Lung (tissue), 12 donors: Measurements from ENCODE around the gene PCSK1. TPM values are rescaled to one million over a fixed set of nuclear protein-coding genes. Genes with fewer than 3 reads are reported as not detected.

ENCODE experiments used
- ATAC-seq: fragments of 200-7000 bp; cut with Tn5 transposase; one replicate; pipeline ENCODE4 v1.9.1; 2020; ENCODE audit warnings: moderate number of reproducible peaks; ENCODE audit not compliant: insufficient read depth, low FRiP score
- DNase-seq, 3 donors: peaks; one replicate each; pipeline ENCODE4 v3.0.0-alpha.2; 2013 to 2017
- H3K27ac ChIP-seq, 2 donors: one replicate each; pipeline ENCODE4 v1.5.1; 2013; ENCODE audit warnings: mild to moderate bottlenecking in 2 of 2, moderate library complexity in 2 of 2, control low read depth in 1 of 2, inconsistent platforms in 1 of 2, low read depth in 1 of 2, low read length in 1 of 2
- H3K27me3 ChIP-seq, 3 donors: one replicate each; pipeline ENCODE4 v1.5.1; 2013; ENCODE audit warnings: low read length in 2 of 3; ENCODE audit not compliant: control insufficient read depth in 3 of 3, insufficient read depth in 3 of 3
- H3K36me3 ChIP-seq, 4 donors: one replicate each; pipeline ENCODE4 v1.5.1; 2013; ENCODE audit warnings: low read length in 4 of 4, mild to moderate bottlenecking in 1 of 4, moderate library complexity in 1 of 4; ENCODE audit not compliant: control insufficient read depth in 4 of 4, insufficient read depth in 4 of 4
- H3K4me1 ChIP-seq, 5 donors: one replicate each; pipeline ENCODE4 v1.5.1; 2013; ENCODE audit warnings: low read length in 5 of 5, mild to moderate bottlenecking in 2 of 5, moderate library complexity in 1 of 5; ENCODE audit not compliant: control insufficient read depth in 5 of 5, insufficient read depth in 5 of 5
- H3K4me3 ChIP-seq: one replicate; pipeline ENCODE4 v1.5.1; 2013; ENCODE audit warnings: mild to moderate bottlenecking, control low read depth, moderate library complexity
- H3K9ac ChIP-seq, 2 donors: one replicate each; pipeline ENCODE4 v1.5.1; 2013; ENCODE audit warnings: low read length in 2 of 2, control low read depth in 1 of 2; ENCODE audit not compliant: insufficient read depth in 1 of 2
- H3K9me3 ChIP-seq, 4 donors: one replicate each; pipeline ENCODE4 v1.5.1; 2013; ENCODE audit warnings: low read length in 3 of 4, mild to moderate bottlenecking in 1 of 4, moderate library complexity in 1 of 4; ENCODE audit not compliant: control insufficient read depth in 4 of 4, insufficient read depth in 3 of 4
- CTCF ChIP-seq: IDR thresholded peaks from 2 replicates; pipeline ENCODE4 v1.5.1; 2012; ENCODE audit warnings: mild to moderate bottlenecking; ENCODE audit errors: control extremely low read depth, extremely low read depth
- WGBS, 2 donors: extraction: QIAGEN DNeasy Blood & Tissue Kit; methylation state at CpG; one replicate each; pipeline ENCODE4 v1.1.7; 2013; 5-methylcytosine and 5-hydroxymethylcytosine counted together
- polyA plus RNA-seq, 2 donors: library from polyadenylated mRNA; stranded (reverse); fragments of 200-250 nt; gene quantifications; one replicate each; pipeline ENCODE4 v1.2.1, GENCODE V29; 2013
- total RNA-seq, 2 donors: library from RNA; depleted of rRNA in 1 of 2; stranded (reverse); fragments of >200 nt in 1 of 2; gene quantifications; one replicate each; pipeline ENCODE4 v1.2.1, GENCODE V29; 2014 to 2021
- donor health status: control.
- donor health status: control.
- donor health status: Bipolar disorder and iron deficiency.
- donor health status: healthy.
- donor health status: DM: yes; HTN: yes; CAD: no.

Gene PCSK1
- total and polyA plus RNA-seq, 4 donors: 0.08 to 3.3 (median 1.3) TPM

DNA sequence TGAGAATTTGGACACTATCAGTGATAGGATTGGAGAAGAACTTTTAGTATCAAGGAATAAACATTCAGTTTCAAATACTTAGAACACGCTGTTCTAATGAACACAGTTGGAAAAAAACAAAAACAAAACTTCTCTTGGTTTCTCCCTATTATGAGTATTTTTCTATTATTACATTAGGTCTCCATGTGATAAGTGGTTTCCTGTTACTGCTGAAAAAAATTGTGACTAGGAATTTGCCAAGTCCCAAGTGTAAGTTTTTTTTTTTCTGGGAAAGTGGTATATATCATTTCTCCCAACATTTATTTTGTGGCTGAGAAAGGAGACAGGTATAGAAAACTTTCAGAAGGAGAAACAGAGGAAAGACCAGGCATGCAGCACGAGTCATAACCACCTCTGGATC is 41.1 kb downstream of the PCSK1 start:
- WGBS, 2 donors: 85 to 89% methylated on average over 2 of the region's 2 CpGs
- DNase-seq: no peak
- H3K36me3 ChIP-seq: no peaks in the 10 kb centered on the region
- H3K9me3 ChIP-seq: peaks cover 0 to 2% (median 0%) of the 10 kb centered on the region in 4 donors
- H3K9ac ChIP-seq: no peak overlapping the region
- no peak for ATAC-seq
- TF ChIP-seq CTCF: no peak
- no peaks in the 10 kb centered on the region for H3K4me1 ChIP-seq
- H3K27ac ChIP-seq: no peak overlapping the region
- H3K27me3 ChIP-seq: no peaks in the 10 kb centered on the region
- H3K4me3 ChIP-seq: no peak overlapping the region

DNA sequence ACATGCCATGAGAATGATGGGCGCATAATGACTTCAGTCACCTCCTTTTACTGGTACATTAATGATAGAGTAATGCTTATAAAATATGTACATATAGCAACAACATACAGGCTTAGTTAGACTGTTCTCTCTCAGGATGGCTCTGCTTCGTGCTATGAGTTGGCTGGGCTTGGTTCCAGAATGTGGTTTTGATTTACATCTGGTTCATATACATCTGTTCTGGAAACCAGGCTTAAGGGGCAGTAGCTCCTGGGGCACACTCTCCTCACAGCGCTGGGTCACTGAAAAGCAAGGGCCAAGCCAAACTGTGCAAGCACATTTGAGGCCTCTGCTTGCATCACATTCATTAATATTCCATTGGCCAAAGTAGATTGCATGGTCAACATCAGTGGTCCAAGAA is 44.9 kb downstream of the PCSK1 start:
- TF ChIP-seq CTCF: no peak
- no peak overlapping the region for H3K4me3 ChIP-seq
- no peak for ATAC-seq
- H3K36me3 ChIP-seq: no peaks in the 10 kb centered on the region
- H3K4me1 ChIP-seq: peaks cover 0 to 5% (median 0%) of the 10 kb centered on the region in 5 donors
- no peak for DNase-seq
- no peak overlapping the region for H3K27ac ChIP-seq
- H3K9me3 ChIP-seq: no peaks in the 10 kb centered on the region
- H3K27me3 ChIP-seq: no peaks in the 10 kb centered on the region
- no peak overlapping the region for H3K9ac ChIP-seq
- WGBS, 2 donors: 83 to 84% methylated on average over 3 of the region's 3 CpGs

DNA sequence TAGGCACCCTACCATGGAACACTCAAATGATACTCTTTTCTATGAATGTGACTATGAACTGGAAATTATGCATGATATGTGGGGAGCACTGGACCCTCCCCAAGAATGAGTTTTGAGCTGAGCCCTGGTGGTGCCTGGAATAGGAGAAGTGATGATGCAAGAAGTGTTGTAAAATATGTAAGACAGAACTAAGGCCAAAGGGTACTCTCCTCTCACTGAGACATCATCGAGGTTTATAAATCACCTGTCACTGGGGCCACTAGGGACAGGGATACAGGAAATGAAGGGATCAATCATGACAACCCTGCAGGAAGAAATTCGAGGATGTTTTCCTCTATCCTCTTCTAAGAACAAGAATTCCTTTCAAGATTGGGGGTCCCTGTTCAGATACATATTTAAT is 45.4 kb downstream of the PCSK1 start:
- Histone ChIP-seq H3K9me3 (no peaks in the 10 kb centered on the region), H3K9ac (no peak overlapping the region), H3K4me3 (no peak overlapping the region), H3K27ac (no peak overlapping the region), H3K36me3 (no peaks in the 10 kb centered on the region), H3K27me3 (peaks cover 0 to 2% (median 0%) of the 10 kb centered on the region in 3 donors), H3K4me1 (peaks cover 0 to 5% (median 0%) of the 10 kb centered on the region in 5 donors)
- ATAC-seq (no peak), DNase-seq (no peak)
- WGBS, 2 donors: 38 to 44% methylated on average over 2 of the region's 2 CpGs
- no peak for TF ChIP-seq CTCF

DNA sequence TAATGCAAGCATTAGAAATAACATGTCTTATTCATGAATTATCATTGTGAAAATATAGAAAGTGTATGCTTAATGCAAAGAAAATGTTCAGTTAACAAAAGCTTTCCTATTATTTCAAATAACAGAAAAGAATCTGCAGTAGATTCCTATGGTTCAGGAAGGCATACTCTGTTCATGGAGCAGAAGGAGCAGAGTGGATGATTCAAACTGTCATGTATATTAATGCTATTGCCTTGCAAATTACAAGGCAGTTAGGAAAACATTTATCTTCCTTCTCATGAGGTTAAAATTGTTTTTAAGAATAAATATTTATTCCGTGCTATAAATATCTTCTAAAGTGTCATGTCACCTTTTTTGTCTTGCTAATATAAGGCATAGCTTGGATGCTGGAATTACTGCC is 47.5 kb downstream of the PCSK1 start:
- 79% methylated on average over 1 of the region's 1 CpG for WGBS, 2 donors
- Histone ChIP-seq H3K4me3 (no peak overlapping the region), H3K9me3 (no peaks in the 10 kb centered on the region), H3K4me1 (peaks cover 0 to 8% (median 0%) of the 10 kb centered on the region in 5 donors), H3K9ac (no peak overlapping the region), H3K36me3 (no peaks in the 10 kb centered on the region), H3K27ac (no peak overlapping the region), H3K27me3 (peaks cover 0 to 2% (median 0%) of the 10 kb centered on the region in 3 donors)
- no peak for DNase-seq
- no peak for ATAC-seq
- no peak for TF ChIP-seq CTCF
